Endodermal cell (in vitro differentiated cells): ENCODE measurements around the gene ZNF785. TPM values are rescaled to one million over a fixed set of nuclear protein-coding genes. Genes with fewer than 3 reads are reported as not detected.

Experiments
- DNase-seq: peaks from one replicate; pipeline ENCODE4 v3.0.0-alpha.2; 2017
- H3K27ac ChIP-seq: 2 replicates; pipeline ENCODE4 v1.5.1; 2013; ENCODE audit warnings: mild to moderate bottlenecking, low read depth, low read length, moderate library complexity
- H3K27me3 ChIP-seq: 2 replicates; pipeline ENCODE4 v1.6.1; 2013; ENCODE audit warnings: mild to moderate bottlenecking, low read length, moderate library complexity; ENCODE audit not compliant: insufficient read depth, control insufficient read depth, poor library complexity, severe bottlenecking
- H3K36me3 ChIP-seq: 2 replicates; pipeline ENCODE4 v1.7.0; 2013; ENCODE audit warnings: mild to moderate bottlenecking, low read length, moderate library complexity; ENCODE audit not compliant: control insufficient read depth, insufficient read depth
- H3K4me1 ChIP-seq: one replicate; pipeline ENCODE4 v1.7.0; 2013; ENCODE audit warnings: low read length; ENCODE audit not compliant: control insufficient read depth, insufficient read depth
- H3K4me3 ChIP-seq: 2 replicates; pipeline ENCODE4 v1.5.1; 2013; ENCODE audit warnings: mild to moderate bottlenecking, low read length, moderate library complexity
- H3K9ac ChIP-seq: 2 replicates; pipeline ENCODE4 v1.6.1; 2013; ENCODE audit warnings: mild to moderate bottlenecking, low read length, moderate library complexity; ENCODE audit not compliant: poor library complexity, severe bottlenecking; ENCODE audit errors: extremely low read depth
- H3K9me3 ChIP-seq: 2 replicates; pipeline ENCODE4 v1.6.1; 2013; ENCODE audit warnings: mild to moderate bottlenecking, low read length, moderate library complexity; ENCODE audit not compliant: control insufficient read depth
- H3K27ac Mint-ChIP-seq: 2 replicates; pipeline ENCODE4 v1.8.0; 2020; ENCODE audit warnings: mixed read lengths
- H3K27me3 Mint-ChIP-seq: 2 replicates; pipeline ENCODE4 v1.8.0; 2021; ENCODE audit warnings: mild to moderate bottlenecking, mixed read lengths; ENCODE audit not compliant: insufficient read depth
- H3K36me3 Mint-ChIP-seq: 2 replicates; pipeline ENCODE4 v1.8.0; 2020; ENCODE audit warnings: low read depth, mixed read lengths
- H3K4me1 Mint-ChIP-seq: 2 replicates; pipeline ENCODE4 v1.8.0; 2020; ENCODE audit warnings: mixed read lengths
- H3K4me3 Mint-ChIP-seq: 2 replicates; pipeline ENCODE4 v1.8.0; 2020; ENCODE audit warnings: mild to moderate bottlenecking, moderate library complexity, mixed read lengths
- H3K9me3 Mint-ChIP-seq: 2 replicates; pipeline ENCODE4 v1.8.0; 2020; ENCODE audit warnings: mild to moderate bottlenecking, mixed read lengths
- CTCF ChIP-seq: fragments of 200-600 bp; sonication (generic); conservative IDR thresholded peaks from 2 replicates; pipeline ENCODE4 v1.5.0; 2021; ENCODE audit warnings: antibody characterized with exemption, mild to moderate bottlenecking
- WGBS, 2 experiments: methylation state at CpG; one replicate each; pipeline versions ENCODE4 v1.1.5 to v1.1.7; 2013; ENCODE audit warnings: missing lambda C conversion rate in 2 of 2, mixed read lengths in 1 of 2; ENCODE audit not compliant: insufficient coverage in 1 of 2, insufficient read length in 1 of 2; 5-methylcytosine and 5-hydroxymethylcytosine counted together
- total RNA-seq, 2 donors: library from RNA; stranded (reverse); fragmentation: NEBNext Ultra II Directional in 1 of 2; extraction: Animal tissue kit (Norgen Biotek cat#: 25700) in 1 of 2; gene quantifications; 2 replicates in 1 of 2; 3 replicates in 1 of 2; pipeline ENCODE4 v1.2.1, GENCODE V29; 2021

Gene ZNF785
- total RNA-seq, 2 donors from 2014 or later, result 22.5 to 24.0 TPM

DNA sequence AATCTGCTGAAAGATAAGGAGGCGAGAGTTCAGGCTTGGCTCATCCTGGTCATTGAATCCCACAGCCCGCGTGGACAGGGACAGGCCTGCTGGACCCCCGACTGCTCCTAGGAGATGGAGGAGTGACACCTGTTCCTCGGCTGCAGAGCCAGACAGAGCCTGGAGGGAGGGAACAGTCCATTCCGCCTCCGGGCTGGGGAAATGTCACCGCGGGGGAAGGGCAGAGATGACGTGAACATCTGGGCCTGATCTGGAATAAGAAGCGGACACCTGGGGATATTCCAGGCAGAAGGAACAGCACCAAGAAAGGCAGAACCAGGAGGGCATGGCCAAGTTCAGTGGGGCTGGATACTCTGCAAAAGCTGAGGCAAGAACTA is 52.4 kb downstream of the ZNF785 start:
- Histone ChIP-seq H3K9ac (no peak overlapping the region), H3K9me3 (no peaks in the 10 kb centered on the region), H3K27ac (no peak overlapping the region), H3K4me1 (peaks cover 9% of the 10 kb centered on the region), H3K27me3 (no peaks in the 10 kb centered on the region), H3K36me3 (peaks cover 20% of the 10 kb centered on the region), H3K4me3 (no peak overlapping the region)
- H3K9me3 Mint-ChIP-seq, result no peaks in the 10 kb centered on the region
- H3K4me3 Mint-ChIP-seq, result peak overlapping the region; percentile 73
- WGBS, 2 experiments, result 87 to 89% methylated on average over 11 of the region's 11 CpGs
- peaks cover 30% of the 10 kb centered on the region for H3K4me1 Mint-ChIP-seq
- peak overlapping the region; percentile 77 for H3K27ac Mint-ChIP-seq
- H3K27me3 Mint-ChIP-seq, result no peaks in the 10 kb centered on the region
- no peak for TF ChIP-seq CTCF
- peak; percentile 49 for DNase-seq
- peaks cover 34% of the 10 kb centered on the region for H3K36me3 Mint-ChIP-seq

GRCh38 chr16:30532285-30533145 is 53.0 kb downstream of the ZNF785 start:
- Mint-ChIP-seq H3K4me1 (peaks cover 34% of the 10 kb centered on the region), H3K36me3 (peaks cover 30% of the 10 kb centered on the region), H3K4me3 (peak overlapping the region; percentile 73), H3K9me3 (no peaks in the 10 kb centered on the region), H3K27me3 (no peaks in the 10 kb centered on the region), H3K27ac (peak overlapping the region; percentile 77)
- no peak for TF ChIP-seq CTCF
- WGBS, 2 experiments, result 95 to 98% methylated on average over 33 to 57 of the region's 57 CpGs
- Histone ChIP-seq H3K36me3 (peaks cover 20% of the 10 kb centered on the region), H3K27me3 (no peaks in the 10 kb centered on the region), H3K27ac (no peak overlapping the region), H3K4me3 (no peak overlapping the region), H3K9ac (no peak overlapping the region), H3K9me3 (no peaks in the 10 kb centered on the region), H3K4me1 (peaks cover 9% of the 10 kb centered on the region)
- no peak for DNase-seq

Other genes with a start within 250 kb of the ZNF785 start
- gene CD2BP2, start 230.4 kb downstream of the ZNF785 start, total RNA-seq, result 10 to 100 TPM; 75.4 to 76.0 TPM
- 10 to 100 TPM; 30.7 to 36.3 TPM for gene TBC1D10B, start 215.2 kb downstream of the ZNF785 start, total RNA-seq
- gene MYL11, start 210.9 kb downstream of the ZNF785 start, total RNA-seq, result 1 to 10 TPM in 1 of 2 donors, not detected in 1; 1.2 TPM
- gene SEPTIN1, start 203.1 kb downstream of the ZNF785 start, total RNA-seq, result 1 to 10 TPM; 1.1 to 2.3 TPM
- 10 to 100 TPM; 40.1 to 58.4 TPM for gene ZNF48, start 190.3 kb downstream of the ZNF785 start, total RNA-seq
- 10 to 100 TPM; 14.7 to 16.6 TPM for gene ZNF771, start 178.1 kb downstream of the ZNF785 start, total RNA-seq
- 10 to 100 TPM; 54.8 to 61.9 TPM for gene DCTPP1, start 155.7 kb downstream of the ZNF785 start, total RNA-seq
- 10 to 100 TPM; 35.7 to 37.5 TPM for gene SEPHS2, start 139.8 kb downstream of the ZNF785 start, total RNA-seq
- gene ITGAL, start 113.0 kb downstream of the ZNF785 start, total RNA-seq, result not detected
- gene ZNF768, start 59.1 kb downstream of the ZNF785 start, total RNA-seq, result 10 to 100 TPM; 47.0 to 59.2 TPM
- gene ZNF747, start 50.8 kb downstream of the ZNF785 start, total RNA-seq, result 10 to 100 TPM; 15.5 to 17.1 TPM
- gene ZNF764, start 27.3 kb downstream of the ZNF785 start, total RNA-seq, result 10 to 100 TPM; 19.0 TPM
- gene ZNF688, start 14.0 kb downstream of the ZNF785 start, total RNA-seq, result 1 to 10 TPM; 6.4 to 7.5 TPM
- 10 to 100 TPM; 13.0 to 15.8 TPM for gene ZNF689, start 24.7 kb upstream of the ZNF785 start, total RNA-seq
- 10 to 100 TPM; 21.2 to 35.4 TPM for gene PRR14, start 65.3 kb upstream of the ZNF785 start, total RNA-seq
- 10 to 100 TPM; 50.2 to 53.1 TPM for gene FBRS, start 72.7 kb upstream of the ZNF785 start, total RNA-seq
- gene SRCAP, start 113.5 kb upstream of the ZNF785 start, total RNA-seq, result 10 to 100 TPM; 57.7 to 66.9 TPM
- 10 to 100 TPM; 49.8 to 54.8 TPM for gene PHKG2, start 162.7 kb upstream of the ZNF785 start, total RNA-seq
- gene CFAP119, start 176.4 kb upstream of the ZNF785 start, total RNA-seq, result 10 to 100 TPM in 1 of 2 donors, 1 to 10 TPM in 1; 6.9 to 12.6 TPM
- 10 to 100 TPM; 88.4 to 95.8 TPM for gene RNF40, start 176.6 kb upstream of the ZNF785 start, total RNA-seq
- gene ZNF629, start 201.5 kb upstream of the ZNF785 start, total RNA-seq, result 10 to 100 TPM; 31.8 to 33.3 TPM